Measurements from ENCODE around the gene CLCN2. TPM values are rescaled to one million over a fixed set of nuclear protein-coding genes. Genes with fewer than 3 reads are reported as not detected.

Gene CLCN2
- total RNA-seq, 1 donor from 2014 or later = 24.9 TPM

- Mint-ChIP-seq H3K9me3 (no peaks in the 10 kb centered on the region), H3K36me3 (peaks cover 21% of the 10 kb centered on the region), H3K4me3 (peak within 1 kb of the TSS; percentile 91), H3K27me3 (no peaks in the 10 kb centered on the region), H3K4me1 (ENCODE audit: unreplicated experiment) (peaks cover 29% of the 10 kb centered on the region), H3K27ac (peak within 1 kb of the TSS; percentile 98)
- DNase-seq (ENCODE audit: extremely low spot score, unreplicated experiment) = no peak
- TF ChIP-seq, protein P1, sequence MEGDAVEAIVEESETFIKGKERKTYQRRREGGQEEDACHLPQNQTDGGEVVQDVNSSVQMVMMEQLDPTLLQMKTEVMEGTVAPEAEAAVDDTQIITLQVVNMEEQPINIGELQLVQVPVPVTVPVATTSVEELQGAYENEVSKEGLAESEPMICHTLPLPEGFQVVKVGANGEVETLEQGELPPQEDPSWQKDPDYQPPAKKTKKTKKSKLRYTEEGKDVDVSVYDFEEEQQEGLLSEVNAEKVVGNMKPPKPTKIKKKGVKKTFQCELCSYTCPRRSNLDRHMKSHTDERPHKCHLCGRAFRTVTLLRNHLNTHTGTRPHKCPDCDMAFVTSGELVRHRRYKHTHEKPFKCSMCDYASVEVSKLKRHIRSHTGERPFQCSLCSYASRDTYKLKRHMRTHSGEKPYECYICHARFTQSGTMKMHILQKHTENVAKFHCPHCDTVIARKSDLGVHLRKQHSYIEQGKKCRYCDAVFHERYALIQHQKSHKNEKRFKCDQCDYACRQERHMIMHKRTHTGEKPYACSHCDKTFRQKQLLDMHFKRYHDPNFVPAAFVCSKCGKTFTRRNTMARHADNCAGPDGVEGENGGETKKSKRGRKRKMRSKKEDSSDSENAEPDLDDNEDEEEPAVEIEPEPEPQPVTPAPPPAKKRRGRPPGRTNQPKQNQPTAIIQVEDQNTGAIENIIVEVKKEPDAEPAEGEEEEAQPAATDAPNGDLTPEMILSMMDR (conservative IDR thresholded peaks at IDR 0.05) = no peak
Observed at GRCh38 chr3:184337399-184337714, 24.0 kb downstream of the CLCN2 start, which contains the start of gene FAM131A. Gene FAM131A (plus strand): TSS chr3:184337600. CDS start chr3:184337631, 31 bp downstream.

- H3K36me3 Mint-ChIP-seq = peaks cover 24% of the 10 kb centered on the region
- no peaks in the 10 kb centered on the region for H3K27me3 Mint-ChIP-seq
- no peaks in the 10 kb centered on the region for H3K9me3 Mint-ChIP-seq
- DNase-seq (ENCODE audit: extremely low spot score, unreplicated experiment) = no peak
- peak overlapping the region; percentile 98 for H3K27ac Mint-ChIP-seq
- TF ChIP-seq, protein P1 (conservative IDR thresholded peaks at IDR 0.05) = no peak
- H3K4me1 Mint-ChIP-seq (ENCODE audit: unreplicated experiment) = peaks cover 29% of the 10 kb centered on the region
- peak overlapping the region; percentile 91 for H3K4me3 Mint-ChIP-seq
Observed at GRCh38 chr3:184336547-184337398, 24.6 kb downstream of the CLCN2 start.

DNA sequence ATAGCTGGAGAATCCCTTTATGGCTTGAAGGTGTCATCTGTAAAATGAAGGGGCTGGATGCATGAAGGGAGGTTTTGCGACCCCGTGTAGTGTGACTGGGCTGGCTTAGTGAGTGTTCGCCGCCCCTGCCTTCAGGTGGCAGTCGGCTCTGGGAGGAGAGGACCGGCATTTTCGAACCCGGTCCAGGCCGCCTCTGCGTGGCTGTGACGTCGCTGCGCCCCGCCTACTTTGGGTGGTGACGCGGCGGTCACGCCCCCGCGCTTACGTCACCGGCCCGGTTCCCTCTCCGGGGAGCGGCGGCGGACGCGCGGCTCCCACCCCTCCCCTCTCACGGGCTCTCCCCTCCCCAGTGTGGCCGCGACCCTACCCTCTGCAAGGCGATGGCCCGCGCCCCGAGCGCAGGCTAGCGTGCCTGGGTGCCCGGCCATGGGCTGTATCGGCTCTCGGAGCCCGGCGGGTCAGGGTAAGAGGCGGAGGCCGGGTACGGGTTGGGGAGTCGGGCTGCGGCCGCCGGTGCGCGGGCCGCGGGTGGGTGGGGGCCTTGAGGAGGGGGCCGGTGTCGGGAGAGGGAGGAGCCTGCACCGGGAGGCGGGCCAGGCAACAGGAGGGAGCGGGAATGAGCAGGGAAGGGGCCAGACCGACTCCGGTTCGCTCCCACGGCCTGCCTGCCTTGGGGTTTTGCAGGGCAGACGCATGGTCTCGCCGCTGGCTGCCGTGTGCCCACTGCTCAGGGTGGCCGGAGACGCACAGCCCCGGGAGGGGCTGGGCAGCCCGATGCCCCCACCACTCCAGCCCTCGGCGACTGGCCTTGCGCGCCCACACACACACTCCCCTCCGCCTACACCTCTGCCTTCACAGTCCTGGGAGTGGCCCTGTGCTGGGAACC, 25.5 kb downstream of the CLCN2 start:
- Mint-ChIP-seq H3K4me3 (peak overlapping the region; percentile 91), H3K4me1 (ENCODE audit: unreplicated experiment) (peaks cover 29% of the 10 kb centered on the region), H3K9me3 (no peaks in the 10 kb centered on the region), H3K27me3 (no peaks in the 10 kb centered on the region), H3K36me3 (peaks cover 25% of the 10 kb centered on the region), H3K27ac (peak overlapping the region; percentile 98)
- TF ChIP-seq, protein P1 (conservative IDR thresholded peaks at IDR 0.05) = no peak
- peak; percentile 93 for DNase-seq (ENCODE audit: extremely low spot score, unreplicated experiment)

- Mint-ChIP-seq H3K27ac (peak overlapping the region; percentile 98), H3K27me3 (no peaks in the 10 kb centered on the region), H3K4me3 (peak overlapping the region; percentile 91), H3K9me3 (no peaks in the 10 kb centered on the region), H3K36me3 (peaks cover 22% of the 10 kb centered on the region), H3K4me1 (ENCODE audit: unreplicated experiment) (peaks cover 29% of the 10 kb centered on the region)
- TF ChIP-seq, protein P1 (conservative IDR thresholded peaks at IDR 0.05) = no peak
- DNase-seq (ENCODE audit: extremely low spot score, unreplicated experiment) = no peak
Observed at GRCh38 chr3:184335291-184335660, 26.1 kb downstream of the CLCN2 start.

GRCh38 chr3:184334470-184335158, 26.8 kb downstream of the CLCN2 start:
- Mint-ChIP-seq H3K4me3 (peak overlapping the region; percentile 57), H3K27me3 (no peaks in the 10 kb centered on the region), H3K27ac (peak overlapping the region; percentile 98), H3K36me3 (peaks cover 24% of the 10 kb centered on the region), H3K4me1 (ENCODE audit: unreplicated experiment) (peaks cover 29% of the 10 kb centered on the region), H3K9me3 (no peaks in the 10 kb centered on the region)
- TF ChIP-seq, protein P1 (conservative IDR thresholded peaks at IDR 0.05) = no peak
- no peak for DNase-seq (ENCODE audit: extremely low spot score, unreplicated experiment)

Data from type B pancreatic cell (in vitro differentiated cells).